Neural progenitor cell (in vitro differentiated cells): ENCODE measurements around the gene ZNF835.

Source experiments
- CTCF ChIP-seq: fragments of 200-600 bp; sonication (generic); IDR thresholded peaks from 2 replicates; pipeline ENCODE4 v1.5.1; 2017; ENCODE audit warnings: antibody characterized with exemption, mild to moderate bottlenecking
- EZH2phosphoT487 ChIP-seq: fragments of 200-600 bp; sonication (generic); IDR thresholded peaks from 2 replicates; pipeline ENCODE4 v1.6.1; 2017; ENCODE audit warnings: antibody characterized with exemption

GRCh38 chr19:56661248-56661647, 10.3 kb downstream of the ZNF835 start:
- no peak for TF ChIP-seq CTCF
- TF ChIP-seq EZH2phosphoT487: no peak
